Urinary bladder (tissue), 4 donors: Measurements from ENCODE around the gene VWA3B. TPM values are rescaled to one million over a fixed set of nuclear protein-coding genes. Genes with fewer than 3 reads are reported as not detected.

Source experiments
- DNase-seq: peaks from one replicate; pipeline ENCODE4 v3.0.0-alpha.2; 2015; ENCODE audit errors: extremely low spot score
- H3K27ac ChIP-seq: one replicate; pipeline ENCODE4 v1.5.1; 2013; ENCODE audit warnings: low read depth, mild to moderate bottlenecking, moderate library complexity
- H3K36me3 ChIP-seq: one replicate; pipeline ENCODE4 v1.6.1; 2013; ENCODE audit warnings: mild to moderate bottlenecking, moderate library complexity; ENCODE audit not compliant: insufficient read depth
- H3K4me1 ChIP-seq: one replicate; pipeline ENCODE4 v1.6.1; 2013; ENCODE audit warnings: mild to moderate bottlenecking, moderate library complexity; ENCODE audit not compliant: insufficient read depth
- H3K4me3 ChIP-seq: one replicate; pipeline ENCODE4 v1.5.1; 2013; ENCODE audit warnings: low read depth, low read length
- WGBS: extraction: QIAGEN DNeasy Blood & Tissue Kit; methylation state at CpG from one replicate; pipeline ENCODE4 v1.1.7; 2013; 5-methylcytosine and 5-hydroxymethylcytosine counted together
- polyA plus RNA-seq: library from polyadenylated mRNA; stranded (reverse); fragments of 200-250 nt; gene quantifications from one replicate; pipeline ENCODE4 v1.2.3, GENCODE V29; 2013
- total RNA-seq: library from RNA; depleted of rRNA; stranded (reverse); fragments of >200 nt; gene quantifications from one replicate; pipeline ENCODE4 v1.2.3, GENCODE V29; 2014
- donor health status: healthy with polysubstance abuse.
- donor health status: healthy.

VWA3B gene
- total and polyA plus RNA-seq, 2 donors: 0.11 to 0.48 TPM

DNA sequence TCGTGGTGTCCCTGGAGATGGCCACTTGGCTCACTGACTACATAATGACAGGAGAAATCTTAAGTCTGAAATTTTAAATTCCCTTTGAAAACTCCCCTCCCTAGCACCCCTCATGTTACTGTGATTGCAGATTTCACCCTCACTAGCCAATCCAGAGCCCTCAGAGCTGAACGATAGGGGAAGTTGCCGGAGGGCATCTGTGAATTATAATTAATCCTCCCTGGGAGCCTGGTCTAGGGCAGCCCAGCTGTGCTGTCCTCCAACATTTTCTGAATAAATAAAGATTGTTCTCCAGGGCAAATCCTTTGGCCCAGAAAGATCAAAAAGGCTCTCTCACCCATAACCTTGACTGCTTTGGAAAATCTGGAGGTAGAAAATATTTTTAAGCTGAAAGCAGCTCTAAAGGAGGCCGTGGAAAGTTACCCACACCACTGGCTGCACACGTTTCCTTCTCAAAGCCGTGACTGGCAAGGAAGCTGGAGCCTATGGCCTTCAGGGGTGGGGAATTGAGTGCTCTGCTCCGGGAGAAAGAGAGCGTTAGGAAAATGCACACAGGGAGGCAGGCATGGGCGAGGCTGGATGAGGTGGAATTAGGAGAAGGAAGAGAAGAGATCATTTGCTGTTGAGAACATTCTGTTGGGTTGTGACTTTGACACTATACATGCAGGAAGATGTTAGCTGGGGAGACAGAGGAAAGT, 190.3 kb downstream of the VWA3B start:
- DNase-seq: no peak
- 77% methylated on average over 9 of the region's 9 CpGs for WGBS
- H3K4me1 ChIP-seq: no peaks in the 10 kb centered on the region
- H3K27ac ChIP-seq: no peak overlapping the region
- H3K4me3 ChIP-seq: no peak overlapping the region
- H3K36me3 ChIP-seq: no peaks in the 10 kb centered on the region

DNA sequence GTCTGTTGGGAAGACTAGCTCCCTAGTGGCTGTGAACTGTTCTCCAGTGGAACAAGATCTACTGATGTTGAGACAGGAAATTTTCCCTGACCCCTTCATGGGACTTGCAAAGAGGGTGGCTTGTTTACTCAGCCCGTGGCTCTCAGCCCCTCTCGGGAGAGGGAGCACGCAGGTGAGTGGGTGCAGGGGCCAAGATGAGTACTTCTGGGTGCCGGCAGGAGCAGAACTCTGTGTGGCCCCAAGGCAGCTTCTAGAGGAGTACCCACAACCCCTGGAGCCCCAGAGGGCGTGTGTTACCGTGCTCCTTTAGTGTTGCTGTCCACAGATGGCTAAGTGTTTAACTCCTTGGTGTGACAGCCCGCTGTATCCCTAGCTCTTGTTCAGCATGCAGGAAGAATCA, 191.1 kb downstream of the VWA3B start:
- no peaks in the 10 kb centered on the region for H3K4me1 ChIP-seq
- H3K27ac ChIP-seq: no peak overlapping the region
- no peak for DNase-seq
- 92% methylated on average over 7 of the region's 7 CpGs for WGBS
- H3K36me3 ChIP-seq: no peaks in the 10 kb centered on the region
- H3K4me3 ChIP-seq: no peak overlapping the region

DNA sequence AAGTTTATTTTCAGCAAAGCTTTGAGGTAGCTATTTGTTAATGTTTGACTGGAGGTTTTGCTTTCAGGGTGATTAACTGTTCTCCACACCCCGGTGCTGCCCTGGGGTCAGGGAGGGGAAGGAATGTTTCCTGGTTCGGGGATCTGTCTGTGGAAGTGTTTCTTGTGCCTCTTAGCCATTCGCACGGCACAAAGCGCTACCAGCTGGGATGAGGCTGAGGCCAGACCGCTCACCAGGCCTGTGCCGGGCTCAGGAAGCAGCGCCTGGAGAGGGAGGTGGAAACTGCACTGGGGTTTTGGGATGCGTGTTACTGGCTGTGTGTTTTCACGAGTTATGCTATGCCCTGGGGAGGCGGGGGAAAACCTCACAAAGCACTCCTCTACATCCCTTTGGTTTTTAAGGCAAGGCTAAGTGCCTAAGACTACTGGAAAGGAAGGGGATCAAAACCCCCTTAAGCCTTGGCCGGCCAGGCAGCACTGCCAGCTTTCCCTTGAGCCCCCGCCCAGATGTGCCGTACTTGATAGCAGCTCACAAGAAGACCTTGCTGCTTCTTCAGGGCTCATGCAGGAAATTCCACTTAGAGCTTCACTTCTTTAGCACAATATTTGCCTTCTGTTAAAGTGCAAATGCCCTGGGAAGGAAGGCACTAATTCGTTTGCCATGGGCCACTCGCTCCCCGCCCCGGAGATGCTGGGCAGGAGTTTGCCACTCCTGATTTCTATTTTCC, 193.6 kb downstream of the VWA3B start:
- Histone ChIP-seq H3K27ac (no peak overlapping the region), H3K4me3 (no peak overlapping the region), H3K36me3 (no peaks in the 10 kb centered on the region), H3K4me1 (no peaks in the 10 kb centered on the region)
- 52% methylated on average over 18 of the region's 18 CpGs for WGBS
- DNase-seq: no peak

DNA sequence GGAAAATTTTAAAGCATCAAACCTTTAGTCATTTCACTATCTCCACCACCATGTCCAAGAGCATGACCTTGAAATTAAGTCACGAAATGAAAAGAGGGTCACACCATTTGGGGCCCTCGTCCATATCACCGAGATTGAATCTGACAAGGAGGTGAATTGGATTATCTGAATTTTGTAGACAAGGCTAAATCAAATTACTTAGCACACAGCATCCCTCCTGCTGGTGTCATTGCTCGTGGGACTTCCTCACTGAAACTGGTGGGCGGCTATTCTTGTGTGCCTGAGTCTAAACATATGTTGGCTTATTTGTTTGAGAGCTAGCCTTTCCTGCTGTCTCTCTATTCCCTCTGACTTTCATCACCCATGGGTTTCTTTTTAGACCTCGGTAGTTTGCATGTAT, 194.6 kb downstream of the VWA3B start:
- H3K4me1 ChIP-seq: no peaks in the 10 kb centered on the region
- WGBS: 87% methylated on average over 6 of the region's 6 CpGs
- no peak overlapping the region for H3K27ac ChIP-seq
- H3K4me3 ChIP-seq: no peak overlapping the region
- no peaks in the 10 kb centered on the region for H3K36me3 ChIP-seq
- no peak for DNase-seq

DNA sequence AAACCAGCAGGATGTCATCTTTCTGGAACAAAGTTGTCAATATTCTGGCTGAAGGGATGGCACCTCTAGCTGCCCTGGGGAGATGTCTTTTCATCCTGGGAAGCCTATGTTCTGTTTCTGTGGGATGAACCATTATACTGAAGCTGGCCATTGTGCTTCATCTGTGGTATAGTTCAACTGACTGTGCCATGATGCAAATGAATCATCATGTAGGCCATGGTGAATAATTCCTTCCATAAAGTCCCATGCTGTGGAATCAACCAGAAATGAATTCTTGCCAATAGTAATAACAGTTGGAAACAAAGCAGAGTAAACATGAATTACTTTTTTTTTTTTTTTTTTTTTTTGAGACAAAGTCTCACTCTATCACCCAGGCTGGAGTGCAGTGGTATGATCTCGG, 195.1 kb downstream of the VWA3B start:
- Histone ChIP-seq H3K4me3 (no peak overlapping the region), H3K4me1 (no peaks in the 10 kb centered on the region), H3K36me3 (no peaks in the 10 kb centered on the region), H3K27ac (no peak overlapping the region)
- WGBS: 95% methylated on average over 1 of the region's 1 CpG
- DNase-seq: no peak

DNA sequence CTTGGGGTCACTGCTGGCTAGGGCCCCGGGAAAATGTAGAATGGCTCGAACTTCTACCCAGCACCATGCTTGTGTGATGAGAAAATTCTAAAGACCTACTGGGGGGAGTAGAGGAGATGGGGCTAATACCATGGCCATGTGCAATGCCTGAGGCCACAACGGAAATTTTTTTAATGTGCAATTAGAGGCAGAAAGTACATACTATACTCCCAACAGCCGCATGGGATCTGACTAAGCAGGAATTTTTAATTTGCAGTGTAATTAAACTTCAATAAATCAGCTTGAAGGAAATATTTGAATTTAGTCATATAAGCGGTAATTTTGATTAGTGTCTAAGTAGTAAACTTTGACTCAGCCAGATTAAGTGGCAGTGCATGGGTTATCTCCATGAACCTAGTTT, 206.1 kb downstream of the VWA3B start:
- H3K4me1 ChIP-seq: no peaks in the 10 kb centered on the region
- WGBS: 90% methylated on average over 5 of the region's 5 CpGs
- H3K27ac ChIP-seq: no peak overlapping the region
- H3K36me3 ChIP-seq: no peaks in the 10 kb centered on the region
- no peak overlapping the region for H3K4me3 ChIP-seq
- no peak for DNase-seq

DNA sequence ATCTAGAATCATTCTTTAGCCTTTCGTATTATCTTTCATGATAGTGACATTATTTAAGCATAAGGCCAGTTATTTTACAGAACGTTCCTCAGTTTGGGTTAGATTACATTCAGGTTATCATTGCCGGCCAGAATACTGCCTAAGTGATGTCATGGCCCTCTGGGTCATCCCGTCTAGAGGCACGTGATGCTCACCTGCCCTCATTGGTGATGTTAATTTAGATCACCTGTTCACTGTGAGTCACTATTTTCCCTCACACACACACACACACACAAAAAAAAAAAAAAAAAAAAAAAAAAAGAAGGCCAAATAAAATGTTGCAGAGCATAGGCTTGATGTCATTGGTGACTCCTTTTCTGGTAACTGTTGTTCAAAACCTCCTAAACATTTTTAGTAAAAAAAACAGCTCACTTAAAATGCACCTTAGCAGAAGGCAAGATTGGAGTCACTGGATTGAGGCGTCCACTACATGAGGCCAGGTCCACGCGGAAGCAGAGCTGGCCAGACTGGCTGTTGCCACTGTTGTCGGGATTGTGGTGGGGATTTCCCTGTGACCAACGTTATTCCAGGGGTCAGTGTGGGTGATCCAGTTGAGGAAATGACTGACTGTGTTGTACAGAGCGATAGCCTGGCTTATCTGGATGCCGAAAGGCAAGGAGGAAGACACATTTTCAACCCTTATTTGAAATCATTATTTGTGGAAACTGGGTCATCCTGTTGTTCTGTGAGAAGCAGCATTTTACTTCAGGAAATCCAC, 207.1 kb downstream of the VWA3B start:
- Histone ChIP-seq H3K4me3 (no peak overlapping the region), H3K4me1 (no peaks in the 10 kb centered on the region), H3K27ac (no peak overlapping the region), H3K36me3 (no peaks in the 10 kb centered on the region)
- WGBS: 78% methylated on average over 12 of the region's 12 CpGs
- no peak for DNase-seq

GRCh38 chr2:98294711-98295110, 207.7 kb downstream of the VWA3B start:
- no peak overlapping the region for H3K4me3 ChIP-seq
- no peak for DNase-seq
- H3K4me1 ChIP-seq: no peaks in the 10 kb centered on the region
- no peaks in the 10 kb centered on the region for H3K36me3 ChIP-seq
- no peak overlapping the region for H3K27ac ChIP-seq
- 67% methylated on average over 6 of the region's 6 CpGs for whole genome bisulfite sequencing

GRCh38 chr2:98295275-98295674, 208.3 kb downstream of the VWA3B start:
- DNase-seq: no peak
- 80% methylated on average over 5 of the region's 5 CpGs for WGBS

GRCh38 chr2:98295721-98296414, 208.9 kb downstream of the VWA3B start:
- Histone ChIP-seq H3K27ac (no peak overlapping the region), H3K36me3 (no peaks in the 10 kb centered on the region), H3K4me1 (no peaks in the 10 kb centered on the region), H3K4me3 (no peak overlapping the region)
- WGBS: 87% methylated on average over 9 of the region's 9 CpGs
- no peak for DNase-seq

More at GRCh38 chr2:98295275-98295674, 208.3 kb downstream of the VWA3B start:
- Histone ChIP-seq H3K27ac (no peak overlapping the region), H3K36me3 (no peaks in the 10 kb centered on the region), H3K4me1 (no peaks in the 10 kb centered on the region), H3K4me3 (no peak overlapping the region)

- Histone ChIP-seq H3K4me1 (no peaks in the 10 kb centered on the region), H3K27ac (no peak overlapping the region), H3K36me3 (no peaks in the 10 kb centered on the region), H3K4me3 (no peak overlapping the region)
- WGBS: 71% methylated on average over 7 of the region's 7 CpGs
- no peak for DNase-seq
These were observed 209.5 kb downstream of the VWA3B start for GRCh38 chr2:98296440-98296839.

- H3K4me1 ChIP-seq: no peaks in the 10 kb centered on the region
- no peak overlapping the region for H3K27ac ChIP-seq
- 76% methylated on average over 12 of the region's 12 CpGs for WGBS
- DNase-seq: no peak
- H3K36me3 ChIP-seq: no peaks in the 10 kb centered on the region
- H3K4me3 ChIP-seq: no peak overlapping the region
These were observed 211.1 kb downstream of the VWA3B start for GRCh38 chr2:98297817-98298682.

- no peak overlapping the region for H3K4me3 ChIP-seq
- no peak overlapping the region for H3K27ac ChIP-seq
- WGBS: 66% methylated on average over 6 of the region's 6 CpGs
- DNase-seq: no peak
- H3K36me3 ChIP-seq: no peaks in the 10 kb centered on the region
- H3K4me1 ChIP-seq: no peaks in the 10 kb centered on the region
These were observed 211.8 kb downstream of the VWA3B start for GRCh38 chr2:98298683-98299164.
